ENCODE data around the gene SCRN1. TPM values are rescaled to one million over a fixed set of nuclear protein-coding genes. Genes with fewer than 3 reads are reported as not detected.

Gene SCRN1
- total and polyA plus RNA-seq, 2 of the 13 experiments (the other 11 are each of a cell fraction or from before 2014, with no cell fraction given), result 43.2 to 49.8 TPM

DNA sequence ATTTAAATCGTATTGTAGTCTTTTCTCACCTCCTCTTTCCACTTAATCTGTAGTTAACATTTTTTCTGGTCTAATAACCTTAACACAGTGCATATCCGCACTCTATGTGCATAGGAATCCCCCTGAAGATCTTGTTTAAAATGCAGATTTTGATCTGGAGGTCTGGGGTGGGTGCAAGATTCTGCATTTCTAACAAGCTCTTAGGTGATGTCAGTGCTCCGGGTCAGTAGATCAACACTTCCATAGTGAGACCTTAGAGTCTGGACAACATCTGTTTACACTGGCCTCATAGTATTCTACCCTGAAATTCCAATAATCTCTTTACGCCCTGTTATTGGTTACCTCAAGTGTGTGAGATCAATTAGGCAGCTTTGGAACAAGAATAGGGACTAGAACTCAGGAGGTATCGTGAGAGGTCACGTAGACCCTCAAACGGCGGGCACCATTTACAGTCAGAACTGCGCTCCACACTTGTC is 38.2 kb upstream of the SCRN1 start (continued):
- TF ChIP-seq POLR2A (IDR thresholded peaks at IDR 0.05; ENCODE audit: insufficient read depth in 1 of 2, low read depth in 2 of 2, low read length in 2 of 2) (peak; percentile 78 to 84), KLF11 (CRISPR knock-in tag; IDR thresholded peaks at IDR 0.05) (no peak), NR2F1 (CRISPR knock-in tag; IDR thresholded peaks at IDR 0.05) (0 out of 4 replicates have a peak, but pooled peaks of 1 of the 2 experiments have one; percentile 11)

DNA sequence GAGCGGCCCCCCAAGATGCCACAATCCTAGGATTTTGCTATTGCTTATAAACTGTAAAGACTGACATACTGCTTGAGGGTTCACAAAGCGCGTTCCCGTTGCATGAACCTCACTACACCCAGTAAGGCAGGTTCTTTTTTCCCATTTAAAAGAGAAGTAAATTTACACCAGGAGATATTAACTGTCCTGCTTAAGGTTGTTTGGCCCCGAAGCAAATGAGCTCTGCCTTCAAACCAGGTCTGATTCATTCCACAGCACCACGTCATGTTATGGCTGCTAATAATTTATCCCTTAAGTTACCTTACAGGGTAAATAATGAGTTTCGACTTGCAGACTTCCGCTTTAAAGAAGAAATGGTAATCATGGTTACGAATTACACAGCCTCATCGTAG is 37.5 kb upstream of the SCRN1 start:
- ChIA-PET CTCF (ENCODE audit: low intra/inter-chr PET ratio, low total read pairs) (no interaction called here), POLR2A (interaction anchor here (1.7 to 2.9 kb wide), 3 partner anchors 35 to 39 kb away, joined by 5 to 22 read pairs (median 10); partner anchors contain the start of gene SCRN1)
- no peaks in the 10 kb centered on the region; a peak in 1 of 5 replicates for H3K27me3 ChIP-seq (ENCODE audit: control insufficient read depth in 1 of 2, insufficient read depth in 2 of 2, low read length in 2 of 2)
- H3K27ac ChIP-seq (ENCODE audit: extremely low read length, insufficient read depth, low read length), result peak overlapping the region; percentile 89
- H3K79me2 ChIP-seq (ENCODE audit: insufficient read depth, low read length), result peaks cover 75% of the 10 kb centered on the region
- intact Hi-C loops (cut with micrococcal nuclease; ENCODE audit: unreplicated experiment) (no loop called here), in situ Hi-C loops (cut with HindIII; ENCODE audit: extremely low pct_ligation_motif_present, low pct_unique_long_range_greater_than_20kb) (loop anchor here (5.0 kb wide), 1 partner anchor 40 kb away; the partner anchor contains the start of gene SCRN1)
- DNase-seq (ENCODE audit: low spot score) (peak; percentile 38), FAIRE-seq (no peak), ATAC-seq (peak; percentile 13)
- H3K4me1 ChIP-seq (ENCODE audit: insufficient read depth, low read length), result peaks cover 58% of the 10 kb centered on the region
- WGBS (ENCODE audit: low lambda C conversion rate), result 0% methylated on average over 10 of the region's 10 CpGs
- peaks cover 0 to 4% of the 10 kb centered on the region in 2 experiments; a peak in 1 of 5 replicates for H3K36me3 ChIP-seq (replicated peaks in 1 of 2; ENCODE audit: control insufficient read depth in 1 of 2, insufficient read depth in 2 of 2, low read length in 2 of 2)
- peak overlapping the region; percentile 20 for H2AFZ ChIP-seq (ENCODE audit: low read length)
- peaks cover 13% of the 10 kb centered on the region for H4K20me1 ChIP-seq (ENCODE audit: insufficient read depth, low read length)
- peak overlapping the region; percentile 82 for H3K9ac ChIP-seq (ENCODE audit: insufficient read depth, low read depth, low read length)
- H3K9me3 ChIP-seq (ENCODE audit: low read length), result no peaks in the 10 kb centered on the region
- no TSS peak for BruUV-seq (replicated peaks)
- H3K4me2 ChIP-seq (ENCODE audit: low read depth, low read length), result peak overlapping the region; percentile 91
- H3K4me3 ChIP-seq (replicated peaks in 1 of 3; ENCODE audit: insufficient read depth in 1 of 3, low read depth in 2 of 3, low read length in 3 of 3), result peak overlapping the region; percentile 82 to 96 (median 95)
- no peak for TF ChIP-seq ZNF672 (CRISPR knock-in tag; IDR thresholded peaks at IDR 0.05)
- no peak for TF ChIP-seq ARHGAP35 (CRISPR knock-in tag; IDR thresholded peaks at IDR 0.05; ENCODE audit: borderline replicate concordance)
- TF ChIP-seq ZNF431 (CRISPR knock-in tag; IDR thresholded peaks at IDR 0.05; ENCODE audit: borderline replicate concordance, low read depth), result 0 out of 2 replicates have a peak, but pooled peaks have one; percentile 2
- TF ChIP-seq, protein P1, sequence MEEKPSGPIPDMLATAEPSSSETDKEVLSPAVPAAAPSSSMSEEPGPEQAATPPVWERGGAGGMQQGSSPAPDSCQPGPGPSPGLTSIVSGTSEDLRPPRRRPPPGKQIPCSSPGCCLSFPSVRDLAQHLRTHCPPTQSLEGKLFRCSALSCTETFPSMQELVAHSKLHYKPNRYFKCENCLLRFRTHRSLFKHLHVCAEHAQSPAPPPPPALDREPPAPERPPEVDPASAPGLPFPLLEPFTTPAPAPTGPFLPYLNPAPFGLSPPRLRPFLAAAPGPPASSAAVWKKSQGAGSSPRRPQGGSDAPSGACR (CRISPR knock-in tag; IDR thresholded peaks at IDR 0.05), result peak; percentile 50; the same call in 1 of the 2 replicates
- TF ChIP-seq ZNF296 (CRISPR knock-in tag; conservative IDR thresholded peaks at IDR 0.05), result no peak
- TF ChIP-seq JDP2 (CRISPR knock-in tag; IDR thresholded peaks at IDR 0.05; ENCODE audit: borderline replicate concordance), result no peak
- peak; percentile 21 for TF ChIP-seq ASH2L (IDR thresholded peaks at IDR 0.05; ENCODE audit: insufficient read length, low read depth, low read length)
- TF ChIP-seq, protein P2, sequence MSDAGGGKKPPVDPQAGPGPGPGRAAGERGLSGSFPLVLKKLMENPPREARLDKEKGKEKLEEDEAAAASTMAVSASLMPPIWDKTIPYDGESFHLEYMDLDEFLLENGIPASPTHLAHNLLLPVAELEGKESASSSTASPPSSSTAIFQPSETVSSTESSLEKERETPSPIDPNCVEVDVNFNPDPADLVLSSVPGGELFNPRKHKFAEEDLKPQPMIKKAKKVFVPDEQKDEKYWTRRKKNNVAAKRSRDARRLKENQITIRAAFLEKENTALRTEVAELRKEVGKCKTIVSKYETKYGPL (CRISPR knock-in tag; IDR thresholded peaks at IDR 0.05), result 0 out of 2 replicates have a peak, but pooled peaks have one; percentile 5
- TF ChIP-seq, protein P3, sequence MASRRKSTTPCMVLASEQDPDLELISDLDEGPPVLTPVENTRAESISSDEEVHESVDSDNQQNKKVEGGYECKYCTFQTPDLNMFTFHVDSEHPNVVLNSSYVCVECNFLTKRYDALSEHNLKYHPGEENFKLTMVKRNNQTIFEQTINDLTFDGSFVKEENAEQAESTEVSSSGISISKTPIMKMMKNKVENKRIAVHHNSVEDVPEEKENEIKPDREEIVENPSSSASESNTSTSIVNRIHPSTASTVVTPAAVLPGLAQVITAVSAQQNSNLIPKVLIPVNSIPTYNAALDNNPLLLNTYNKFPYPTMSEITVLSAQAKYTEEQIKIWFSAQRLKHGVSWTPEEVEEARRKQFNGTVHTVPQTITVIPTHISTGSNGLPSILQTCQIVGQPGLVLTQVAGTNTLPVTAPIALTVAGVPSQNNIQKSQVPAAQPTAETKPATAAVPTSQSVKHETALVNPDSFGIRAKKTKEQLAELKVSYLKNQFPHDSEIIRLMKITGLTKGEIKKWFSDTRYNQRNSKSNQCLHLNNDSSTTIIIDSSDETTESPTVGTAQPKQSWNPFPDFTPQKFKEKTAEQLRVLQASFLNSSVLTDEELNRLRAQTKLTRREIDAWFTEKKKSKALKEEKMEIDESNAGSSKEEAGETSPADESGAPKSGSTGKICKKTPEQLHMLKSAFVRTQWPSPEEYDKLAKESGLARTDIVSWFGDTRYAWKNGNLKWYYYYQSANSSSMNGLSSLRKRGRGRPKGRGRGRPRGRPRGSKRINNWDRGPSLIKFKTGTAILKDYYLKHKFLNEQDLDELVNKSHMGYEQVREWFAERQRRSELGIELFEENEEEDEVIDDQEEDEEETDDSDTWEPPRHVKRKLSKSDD (CRISPR knock-in tag; IDR thresholded peaks at IDR 0.05; ENCODE audit: low read depth), result no peak
- no peak for TF ChIP-seq MAFK (conservative IDR thresholded peaks at IDR 0.05 in 1 of 2, IDR thresholded peaks at IDR 0.05 in 1 of 2; ENCODE audit: low read length in 2 of 2)
- 0 out of 2 replicates have a peak, but pooled peaks have one; percentile 11 for TF ChIP-seq PHF8 (CRISPR knock-in tag; IDR thresholded peaks at IDR 0.05)
- TF ChIP-seq RFXAP (CRISPR knock-in tag; IDR thresholded peaks at IDR 0.05; ENCODE audit: borderline replicate concordance), result no peak
- no peak for TF ChIP-seq NR2F1 (CRISPR knock-in tag; IDR thresholded peaks at IDR 0.05)
- 0 out of 2 replicates have a peak, but pooled peaks have one; percentile 49 for TF ChIP-seq KDM5A (IDR thresholded peaks at IDR 0.05; ENCODE audit: borderline replicate concordance, low read length)
- TF ChIP-seq NAIF1 (CRISPR knock-in tag; IDR thresholded peaks at IDR 0.05; ENCODE audit: borderline replicate concordance), result no peak
- TF ChIP-seq FOXC1 (CRISPR knock-in tag; IDR thresholded peaks at IDR 0.05; ENCODE audit: borderline replicate concordance), result 0 out of 2 replicates have a peak, but pooled peaks have one; percentile 33
- TF ChIP-seq PHF20 (CRISPR knock-in tag; IDR thresholded peaks at IDR 0.05), result peak; percentile 40; the same call in 1 of the 2 replicates

Measured in HepG2 (cell line).